ENCODE results near the gene RTN4.
A peak's percentile ranks its signal among the peaks of the same experiment; 100 is the strongest.
"Not testable (repeated sequence)": the region's sequence is repeated elsewhere in the genome, so short reads cannot be mapped to it uniquely, and the experiment has no call there.

Gene RTN4, protein sequence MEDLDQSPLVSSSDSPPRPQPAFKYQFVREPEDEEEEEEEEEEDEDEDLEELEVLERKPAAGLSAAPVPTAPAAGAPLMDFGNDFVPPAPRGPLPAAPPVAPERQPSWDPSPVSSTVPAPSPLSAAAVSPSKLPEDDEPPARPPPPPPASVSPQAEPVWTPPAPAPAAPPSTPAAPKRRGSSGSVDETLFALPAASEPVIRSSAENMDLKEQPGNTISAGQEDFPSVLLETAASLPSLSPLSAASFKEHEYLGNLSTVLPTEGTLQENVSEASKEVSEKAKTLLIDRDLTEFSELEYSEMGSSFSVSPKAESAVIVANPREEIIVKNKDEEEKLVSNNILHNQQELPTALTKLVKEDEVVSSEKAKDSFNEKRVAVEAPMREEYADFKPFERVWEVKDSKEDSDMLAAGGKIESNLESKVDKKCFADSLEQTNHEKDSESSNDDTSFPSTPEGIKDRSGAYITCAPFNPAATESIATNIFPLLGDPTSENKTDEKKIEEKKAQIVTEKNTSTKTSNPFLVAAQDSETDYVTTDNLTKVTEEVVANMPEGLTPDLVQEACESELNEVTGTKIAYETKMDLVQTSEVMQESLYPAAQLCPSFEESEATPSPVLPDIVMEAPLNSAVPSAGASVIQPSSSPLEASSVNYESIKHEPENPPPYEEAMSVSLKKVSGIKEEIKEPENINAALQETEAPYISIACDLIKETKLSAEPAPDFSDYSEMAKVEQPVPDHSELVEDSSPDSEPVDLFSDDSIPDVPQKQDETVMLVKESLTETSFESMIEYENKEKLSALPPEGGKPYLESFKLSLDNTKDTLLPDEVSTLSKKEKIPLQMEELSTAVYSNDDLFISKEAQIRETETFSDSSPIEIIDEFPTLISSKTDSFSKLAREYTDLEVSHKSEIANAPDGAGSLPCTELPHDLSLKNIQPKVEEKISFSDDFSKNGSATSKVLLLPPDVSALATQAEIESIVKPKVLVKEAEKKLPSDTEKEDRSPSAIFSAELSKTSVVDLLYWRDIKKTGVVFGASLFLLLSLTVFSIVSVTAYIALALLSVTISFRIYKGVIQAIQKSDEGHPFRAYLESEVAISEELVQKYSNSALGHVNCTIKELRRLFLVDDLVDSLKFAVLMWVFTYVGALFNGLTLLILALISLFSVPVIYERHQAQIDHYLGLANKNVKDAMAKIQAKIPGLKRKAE

DNA sequence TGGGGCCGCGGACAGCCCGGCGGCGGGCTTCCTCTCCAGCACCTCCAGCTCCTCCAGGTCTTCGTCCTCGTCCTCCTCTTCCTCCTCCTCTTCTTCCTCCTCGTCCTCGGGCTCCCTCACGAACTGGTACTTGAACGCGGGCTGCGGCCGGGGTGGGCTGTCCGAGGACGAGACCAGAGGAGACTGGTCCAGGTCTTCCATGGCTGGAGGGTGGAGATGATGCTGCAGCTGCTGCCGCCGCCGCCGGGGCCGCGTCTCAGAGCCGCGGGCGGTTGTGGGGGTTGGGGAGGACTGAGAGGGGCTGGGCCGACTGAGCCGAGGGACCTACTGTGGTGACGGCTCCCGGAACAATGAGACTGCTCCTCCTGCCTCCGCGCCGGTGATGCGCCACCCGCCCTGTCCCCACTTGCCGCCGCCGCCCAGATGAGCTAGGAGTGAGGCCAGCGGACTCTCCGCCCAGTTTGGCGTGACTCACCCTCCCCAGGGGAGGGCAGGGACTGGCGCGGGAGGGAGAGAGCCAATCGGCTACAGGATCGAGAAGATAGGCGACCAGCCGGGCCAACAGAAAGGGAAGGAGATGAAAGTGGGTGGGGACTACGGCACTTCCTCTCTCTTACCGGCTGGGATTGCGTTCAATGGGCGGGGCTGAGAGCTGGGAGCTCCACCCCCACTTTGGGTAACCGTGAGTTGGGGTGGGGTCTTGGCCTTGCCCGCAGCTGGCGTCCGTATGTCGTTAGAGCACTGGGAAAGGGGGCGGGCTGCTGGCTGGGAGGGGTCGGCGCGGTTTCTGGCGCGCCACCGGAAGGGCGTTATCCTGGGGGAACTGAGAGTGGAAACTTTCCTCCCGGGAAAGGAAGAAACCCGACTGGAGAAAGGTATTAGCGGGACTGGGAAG lies at the start of gene RTN4:
Gene RTN4 (minus strand): TSS at position 352 of the 895 bp plus-strand sequence. CDS start 151 bp downstream, at position 201.
- peak; percentile 100 for DNase-seq

DNA sequence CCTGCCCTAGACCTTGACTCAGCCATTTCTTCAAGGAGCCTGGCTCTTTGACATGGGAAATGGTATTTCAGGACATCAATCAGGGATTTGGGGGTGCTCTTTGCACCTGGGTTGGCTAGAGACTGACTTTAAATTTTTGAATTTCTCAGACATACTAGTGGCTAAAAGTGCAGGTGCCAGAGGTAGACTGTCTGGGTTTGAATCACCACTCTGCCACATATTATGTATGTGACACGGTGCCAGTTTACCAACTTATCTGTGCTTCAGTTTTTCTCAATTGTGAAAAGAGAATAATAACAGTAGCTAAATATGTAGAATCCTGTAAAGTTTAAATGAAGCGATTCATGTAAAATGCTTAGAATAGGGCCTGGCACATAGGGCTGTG lies 49.2 kb upstream of the RTN4 start:
- no peak for DNase-seq

DNA sequence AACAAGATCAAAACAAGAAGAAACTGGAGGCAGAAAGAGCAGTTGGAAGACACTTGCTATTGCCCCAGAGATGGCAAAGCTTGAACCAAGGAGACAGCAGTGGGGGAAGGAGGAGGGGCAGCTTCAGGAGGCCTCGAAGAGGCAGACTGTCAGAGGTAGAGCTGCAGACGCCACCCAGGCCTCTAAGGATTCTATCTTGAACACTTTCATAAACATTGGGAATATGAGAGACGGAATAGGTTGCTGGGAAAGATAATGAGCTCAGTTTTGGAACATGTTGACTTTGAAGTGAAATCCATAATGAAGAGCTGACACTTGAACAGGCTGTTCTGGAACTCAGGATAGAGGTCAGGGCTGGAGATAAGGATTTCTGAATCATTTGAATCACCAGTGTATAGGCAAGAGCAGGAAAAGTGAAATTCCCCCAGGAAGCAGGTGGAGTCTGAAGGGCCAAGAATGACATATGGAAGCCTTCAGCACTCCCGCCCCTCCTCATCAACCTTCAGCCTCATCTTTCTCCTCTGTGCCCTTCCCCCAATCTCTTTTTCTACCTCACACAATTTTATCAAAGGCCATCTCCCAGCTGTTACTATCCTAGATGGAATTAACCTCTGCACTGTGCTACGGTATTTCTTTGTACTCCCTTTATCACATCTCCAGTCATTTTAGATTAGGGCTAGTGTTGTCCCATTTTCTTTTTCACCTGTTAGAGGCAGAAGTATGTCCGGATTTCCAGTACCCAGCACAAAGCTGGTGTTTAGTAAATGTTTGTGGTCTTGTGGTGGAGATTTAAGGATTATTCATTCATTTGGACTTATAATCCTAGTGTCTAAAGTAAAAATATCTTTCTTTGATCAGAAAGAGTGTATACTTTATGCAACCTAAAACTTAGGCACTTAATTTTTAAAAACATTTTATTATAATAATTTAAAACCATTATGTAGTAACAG lies 47.5 kb upstream of the RTN4 start:
- DNase-seq, result no peak

DNA sequence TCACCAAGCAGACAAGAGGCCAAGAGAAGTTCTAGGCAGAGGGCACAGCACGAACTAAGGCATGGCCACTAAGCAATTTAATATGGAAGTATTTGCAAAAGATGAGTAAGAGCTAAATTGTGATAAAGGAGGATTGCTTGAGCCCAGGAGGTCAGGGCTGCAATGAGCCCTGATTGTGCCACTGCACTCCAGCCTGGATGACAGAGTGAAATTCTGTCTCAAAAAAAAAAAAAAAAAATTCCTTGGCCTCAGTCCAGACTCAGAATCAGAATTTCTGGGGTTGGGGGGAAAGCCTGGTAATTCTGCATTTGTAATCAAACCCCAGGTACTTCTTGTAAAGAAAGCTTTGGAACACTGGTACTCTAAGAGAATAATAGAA lies 46.8 kb upstream of the RTN4 start:
- DNase-seq, result no peak

DNA sequence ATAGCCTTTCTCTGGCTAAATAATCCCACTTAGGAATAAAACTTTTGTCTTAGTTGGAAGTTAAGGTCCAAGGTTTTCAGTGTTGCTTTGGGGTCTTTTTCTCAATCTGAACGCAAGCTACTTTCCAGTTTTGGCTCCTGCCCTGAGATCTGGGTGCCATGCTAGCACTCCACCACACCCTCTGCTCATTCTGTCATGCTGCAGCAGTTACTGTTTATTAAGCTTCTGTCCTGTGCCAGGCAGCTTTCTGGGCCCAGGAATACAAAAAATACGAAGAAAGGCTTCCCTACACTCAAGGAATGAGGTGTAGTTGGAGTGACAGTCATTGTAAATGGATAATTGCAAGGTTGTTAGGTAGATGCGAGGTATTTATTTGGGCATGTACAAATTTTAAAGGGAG lies 46.3 kb upstream of the RTN4 start:
- DNase-seq, result no peak

DNA sequence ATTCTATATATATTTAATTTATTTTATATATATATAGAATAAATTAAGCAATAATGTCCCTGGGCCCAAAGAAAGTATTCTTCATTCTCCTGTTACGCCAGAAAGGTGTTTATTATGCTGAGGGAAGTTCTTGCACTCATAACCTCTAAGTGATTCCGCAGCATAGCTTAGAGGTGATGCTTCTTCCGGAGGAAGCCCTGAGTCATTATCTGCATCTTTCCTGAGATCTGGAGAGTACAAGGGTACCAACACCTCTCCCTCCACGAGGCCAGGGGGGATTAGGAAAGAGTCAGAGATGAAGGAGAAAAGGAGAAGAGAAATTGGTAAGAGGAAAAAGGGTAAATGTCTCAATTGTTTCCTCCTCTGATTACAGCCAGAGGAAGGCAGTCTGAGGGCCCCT lies 43.1 kb upstream of the RTN4 start:
- DNase-seq, result no peak

DNA sequence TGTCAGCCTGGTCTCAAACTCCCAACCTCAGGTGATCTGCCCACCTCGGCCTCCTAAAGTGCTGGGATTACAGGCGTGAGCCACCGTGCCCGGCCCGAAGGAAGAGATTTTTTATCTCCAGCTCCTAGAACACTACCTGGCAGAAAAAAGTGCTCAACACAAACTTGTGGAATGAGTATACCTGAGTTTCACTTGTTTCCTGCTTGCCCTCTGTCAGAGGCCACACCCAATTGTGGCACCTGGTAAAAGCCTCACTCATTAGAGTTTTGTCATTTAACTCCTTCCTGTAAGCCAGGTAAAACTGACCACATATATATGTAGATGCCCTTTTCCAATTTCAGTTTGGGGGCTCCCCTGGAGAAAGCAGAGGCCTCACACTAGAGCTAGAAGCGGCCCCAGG lies 42.2 kb upstream of the RTN4 start:
- DNase-seq, result no peak

DNA sequence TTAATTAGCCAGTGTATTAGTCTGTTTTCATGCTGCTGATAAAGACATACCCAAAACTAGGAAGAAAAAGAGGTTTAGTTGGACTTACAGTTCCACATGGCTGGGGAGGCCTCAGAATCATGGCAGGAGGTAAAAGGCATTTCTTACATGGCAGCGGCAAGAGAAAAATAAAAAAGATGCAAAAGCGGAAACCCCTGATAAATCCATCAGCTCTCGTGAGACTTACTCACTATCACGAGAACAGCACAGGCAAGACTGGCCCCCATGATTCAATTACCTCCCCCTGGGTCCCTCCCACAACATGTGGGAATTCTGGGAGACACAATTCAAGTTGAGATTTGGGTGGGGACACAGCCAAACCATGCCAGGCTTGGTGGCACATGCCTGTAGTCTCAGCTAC lies 41.4 kb upstream of the RTN4 start:
- DNase-seq, result not testable (repeated sequence)

DNA sequence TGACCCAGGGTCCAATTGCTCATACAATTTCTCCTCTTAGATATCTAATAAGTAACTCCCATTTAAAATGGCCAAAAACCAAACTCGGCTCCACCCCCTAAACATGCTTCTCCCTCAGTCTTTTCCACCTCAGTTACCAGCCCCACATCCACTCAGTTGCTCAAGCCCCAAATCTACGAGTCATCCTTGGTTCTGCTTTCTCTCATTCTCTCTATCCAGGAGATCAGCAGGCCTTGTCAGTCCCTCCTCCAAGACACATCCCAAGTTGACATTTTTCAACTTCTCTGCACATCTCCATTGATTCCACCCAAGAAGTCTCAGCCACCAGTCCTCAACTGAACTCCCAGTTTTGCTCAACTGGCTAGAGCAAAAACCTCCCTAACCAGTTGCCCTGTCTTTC lies 40.5 kb upstream of the RTN4 start:
- DNase-seq, result no peak

DNA sequence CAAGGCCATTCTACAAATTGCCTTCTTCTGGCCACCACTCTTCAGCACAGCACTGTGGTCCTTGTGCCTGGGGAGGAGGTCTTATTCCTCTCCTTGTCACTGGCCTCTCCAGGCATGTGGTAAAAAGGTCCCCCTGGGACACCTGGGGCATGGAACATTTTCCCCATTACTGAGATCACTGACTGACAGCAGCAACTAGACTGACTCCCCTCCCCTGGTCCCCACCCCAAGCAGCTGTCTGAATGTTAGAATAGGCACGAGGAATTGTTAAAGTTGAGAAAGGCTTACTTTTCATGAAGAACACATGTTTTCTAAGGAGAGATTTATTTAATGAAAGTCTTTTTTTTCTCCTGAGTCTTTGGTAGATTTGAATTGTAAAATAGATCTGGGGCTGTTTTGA lies 39.5 kb upstream of the RTN4 start:
- no peak for DNase-seq

DNA sequence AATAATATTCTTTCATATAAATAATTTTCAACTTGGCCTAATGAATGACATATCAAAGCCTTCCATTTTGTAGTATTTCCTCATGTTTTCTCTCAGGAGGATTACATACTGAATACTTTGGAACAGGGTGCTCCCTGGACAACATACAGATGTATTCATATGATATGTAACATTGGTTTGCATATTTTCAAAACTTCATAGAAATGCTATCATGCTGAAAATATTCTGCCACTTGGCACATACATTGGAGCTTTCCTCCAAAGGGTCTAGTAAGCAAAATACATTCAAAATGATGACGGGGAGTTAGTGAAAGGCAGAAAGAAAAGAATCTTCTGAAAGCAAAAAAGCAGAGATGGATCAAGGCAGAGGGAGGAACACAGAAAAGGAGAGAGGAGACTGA lies 38.1 kb upstream of the RTN4 start:
- DNase-seq, result no peak

DNA sequence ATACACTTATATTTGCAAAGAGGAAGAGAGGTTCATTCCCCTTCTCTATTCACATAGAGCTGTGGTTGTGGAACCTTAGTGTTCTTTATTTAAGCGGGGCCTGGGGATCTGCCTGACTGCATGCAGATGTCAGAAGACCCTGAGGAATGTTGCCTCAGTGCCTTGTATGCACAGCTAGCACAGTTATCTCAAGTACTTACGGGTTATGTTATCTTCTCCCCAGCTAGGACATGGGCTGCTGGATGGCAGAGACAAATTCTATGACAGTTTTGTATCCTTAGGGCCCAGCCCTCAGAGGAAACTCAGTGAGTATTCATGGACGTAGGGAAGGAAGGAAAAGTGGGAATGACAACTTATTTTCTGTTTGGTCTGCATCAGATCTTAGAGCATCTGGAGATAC lies 37.7 kb upstream of the RTN4 start:
- no peak for DNase-seq

DNA sequence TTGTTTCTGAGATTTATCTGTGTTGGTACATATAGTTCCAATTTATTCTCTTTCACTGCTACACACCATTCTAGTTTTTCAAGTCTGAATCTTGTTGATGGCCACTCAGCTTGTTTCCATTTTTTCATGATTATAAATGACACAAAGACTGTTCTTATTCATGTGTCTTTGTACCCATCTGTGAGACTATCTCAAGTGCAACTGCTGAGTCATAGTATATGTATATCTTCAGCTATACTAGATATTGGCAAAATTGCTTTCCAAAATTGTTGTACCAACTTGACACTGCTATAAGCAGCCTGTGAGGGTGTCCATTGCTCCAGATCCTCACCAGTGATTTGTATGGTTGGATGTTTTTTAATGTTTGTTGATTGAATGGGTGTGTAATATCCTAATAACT lies 37.2 kb upstream of the RTN4 start:
- DNase-seq, result no peak

DNA sequence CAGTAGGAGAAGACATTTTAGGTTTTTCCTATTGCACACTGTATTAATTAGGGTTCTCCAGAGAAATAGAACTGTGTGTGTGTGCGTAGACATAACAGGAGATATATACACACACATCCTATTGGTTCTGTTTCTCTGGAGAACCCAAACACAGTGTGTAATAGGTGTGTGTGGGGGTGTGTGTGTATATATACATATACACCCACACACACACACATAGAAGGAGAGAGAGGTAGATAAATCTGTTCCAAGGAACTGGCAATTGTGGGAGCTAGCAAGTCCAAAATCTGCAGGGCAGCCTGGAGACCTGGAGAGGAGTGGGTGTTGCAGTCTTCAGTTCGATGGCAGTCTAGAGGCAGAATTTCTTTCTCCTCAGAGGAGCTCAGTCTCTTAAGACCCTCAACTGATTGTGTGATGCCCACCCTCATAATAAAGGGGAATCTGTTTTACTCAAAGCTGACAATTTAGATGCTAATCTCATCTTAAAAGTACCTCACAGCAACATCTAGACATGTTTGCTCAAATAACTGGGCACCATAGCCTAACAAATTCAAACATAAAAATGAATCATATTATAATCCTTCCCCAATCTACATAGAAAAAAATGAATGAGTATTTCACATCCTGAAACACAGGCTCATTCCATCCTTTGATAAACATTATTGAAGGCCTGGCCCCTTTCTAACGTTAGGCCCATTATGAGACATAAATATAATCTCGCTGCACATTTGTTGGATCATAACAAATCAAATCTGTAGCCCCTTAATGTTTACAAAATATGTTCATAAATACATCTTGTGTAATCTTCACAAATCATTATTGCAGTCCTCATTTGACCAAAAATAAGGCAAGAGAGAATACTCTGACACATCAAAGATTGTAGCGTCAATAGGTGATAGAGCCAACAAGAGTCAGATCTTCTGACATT lies 35.1 kb upstream of the RTN4 start:
- DNase-seq, result no peak

DNA sequence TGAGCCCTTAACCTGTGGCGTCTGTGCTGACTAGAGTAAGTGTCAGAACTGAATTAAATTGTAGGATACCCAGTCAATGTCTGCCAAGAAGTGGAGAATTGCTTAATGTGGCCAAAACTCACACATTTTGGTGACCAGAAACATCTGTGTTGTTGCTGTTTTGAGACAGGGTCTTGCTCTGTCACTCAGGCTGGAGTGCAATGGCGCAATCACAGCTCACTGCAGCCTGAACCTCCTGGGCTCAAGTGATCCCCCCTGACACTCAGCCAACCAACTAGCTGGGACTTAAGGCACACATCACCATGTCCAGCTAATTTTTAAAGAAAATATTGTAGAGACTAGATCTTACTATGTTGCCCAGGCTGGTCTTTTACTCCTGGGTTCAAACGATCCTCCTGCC lies 34.4 kb upstream of the RTN4 start:
- DNase-seq, result no peak

DNA sequence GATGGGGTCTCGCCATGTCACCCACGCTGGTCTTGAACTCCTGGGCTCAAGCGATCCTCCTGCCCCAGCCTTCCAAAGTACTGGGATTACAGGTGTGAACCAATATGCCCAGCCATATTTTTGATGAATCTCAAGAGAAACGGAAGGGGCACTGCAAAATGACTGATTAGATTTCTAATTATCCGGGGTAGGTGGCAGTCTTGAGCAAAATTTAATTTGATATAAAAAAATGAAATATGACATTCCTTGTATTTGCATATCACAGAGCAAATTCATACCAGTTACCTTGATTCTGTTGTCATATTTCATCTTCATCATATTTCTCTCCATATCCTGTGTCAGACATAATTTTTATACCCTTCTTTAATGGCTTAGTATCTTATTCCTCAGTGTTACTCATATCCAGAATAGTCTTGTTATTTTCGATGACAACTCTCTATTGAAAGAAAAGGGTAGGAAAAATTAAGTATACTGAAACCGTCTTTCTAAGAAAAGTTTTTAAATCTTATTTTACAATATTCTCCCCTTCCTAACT lies 30.0 kb upstream of the RTN4 start:
- DNase-seq, result no peak

DNA sequence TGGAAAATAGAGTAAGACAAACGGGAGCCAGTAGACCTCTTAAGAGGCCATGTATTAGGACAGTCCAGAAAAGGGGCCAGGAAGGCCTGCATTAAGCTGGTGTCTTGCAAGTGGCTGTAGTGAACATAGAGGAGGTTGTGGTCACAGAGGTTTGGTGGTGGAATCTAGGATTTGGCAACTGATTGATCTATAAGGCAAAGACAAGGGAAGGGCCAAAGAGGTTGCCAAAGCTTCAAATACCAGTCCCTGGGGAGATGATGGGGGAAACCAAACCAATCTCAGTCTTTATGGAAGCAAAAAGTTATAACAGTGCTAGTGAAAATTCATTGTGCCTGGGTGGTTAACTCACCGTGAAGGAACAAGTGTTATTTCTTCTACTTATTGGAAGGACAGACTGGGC lies 28.7 kb upstream of the RTN4 start:
- DNase-seq, result no peak

DNA sequence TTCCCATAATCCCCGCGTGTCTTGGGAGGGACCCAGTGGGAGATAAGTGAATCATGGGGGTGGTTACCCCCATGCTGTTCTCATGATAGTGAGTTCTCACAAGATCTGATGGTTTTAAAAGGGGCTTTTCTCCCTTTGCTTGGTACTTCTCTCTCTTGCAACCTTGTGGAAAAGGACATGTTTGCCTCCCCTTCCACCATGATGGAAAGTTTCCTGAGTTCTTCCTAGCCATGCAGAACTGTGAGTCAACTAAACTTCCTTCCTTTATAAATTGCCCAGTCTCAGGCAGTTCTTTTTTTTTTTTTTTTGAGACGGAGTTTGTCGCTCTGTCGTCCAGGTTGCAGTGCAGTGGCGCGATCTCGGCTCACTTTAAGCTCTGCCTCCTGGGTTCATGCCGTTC lies 26.5 kb upstream of the RTN4 start:
- no peak for DNase-seq

DNA sequence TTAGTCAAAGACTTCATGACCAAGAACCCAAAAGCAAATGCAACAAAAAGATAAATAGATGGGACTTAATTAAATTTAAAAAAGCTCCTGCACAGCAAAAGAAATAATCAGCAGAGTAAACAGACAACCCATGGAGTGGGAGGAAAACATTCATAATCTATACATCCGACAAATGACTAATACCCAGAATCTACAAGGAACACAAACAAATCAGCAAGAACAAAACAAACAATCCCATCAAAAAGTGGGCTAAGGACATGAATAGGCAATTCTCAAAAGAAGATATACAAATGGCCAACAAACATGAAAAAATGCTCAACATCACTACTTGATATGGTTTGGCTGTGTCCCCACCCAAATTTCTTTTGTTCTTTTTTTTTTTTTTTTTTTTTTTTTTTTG lies 25.8 kb upstream of the RTN4 start:
- DNase-seq, result not testable (repeated sequence)

Measured in CD4-positive, alpha-beta T cell treated with Interleukin-4 for 4 hours (primary cell).